Measurements from ENCODE around the gene UNC93A.
"Not testable (repeated sequence)": the region's sequence is repeated elsewhere in the genome, so short reads cannot be mapped to it uniquely, and the experiment has no call there.

UNC93A gene

GRCh38 chr6:167304912-167305311 lies 13.8 kb downstream of the UNC93A start:
- no peak for DNase-seq (ENCODE audit: low spot score in 2 of 2)
- H3K9me3 ChIP-seq = no peaks in the 10 kb centered on the region
- H3K36me3 ChIP-seq (replicated peaks) = no peaks in the 10 kb centered on the region
- in situ Hi-C loops (cut with MboI; ENCODE audit: low sequenced_read_pairs) = no loop called here
- H3K4me1 ChIP-seq = no peaks in the 10 kb centered on the region
- H3K27me3 ChIP-seq (ENCODE audit: low read depth) = no peaks in the 10 kb centered on the region
- H3K4me3 ChIP-seq = no peak overlapping the region

- in situ Hi-C loops (cut with MboI; ENCODE audit: low sequenced_read_pairs) = no loop called here
- Histone ChIP-seq H3K27me3 (ENCODE audit: low read depth) (no peaks in the 10 kb centered on the region), H3K36me3 (replicated peaks) (no peaks in the 10 kb centered on the region), H3K9me3 (no peaks in the 10 kb centered on the region), H3K4me3 (no peak overlapping the region), H3K4me1 (no peaks in the 10 kb centered on the region)
- no peak for DNase-seq (ENCODE audit: low spot score in 2 of 2)
Observed at GRCh38 chr6:167305796-167306195, 14.7 kb downstream of the UNC93A start.

- no peak overlapping the region for H3K4me3 ChIP-seq
- no peaks in the 10 kb centered on the region for H3K4me1 ChIP-seq
- no peak for DNase-seq (ENCODE audit: low spot score in 2 of 2)
- no peaks in the 10 kb centered on the region for H3K27me3 ChIP-seq (ENCODE audit: low read depth)
- in situ Hi-C loops (cut with MboI; ENCODE audit: low sequenced_read_pairs) = no loop called here
- no peaks in the 10 kb centered on the region for H3K9me3 ChIP-seq
- no peaks in the 10 kb centered on the region for H3K36me3 ChIP-seq (replicated peaks)
Observed at GRCh38 chr6:167306401-167306998, 15.4 kb downstream of the UNC93A start.

GRCh38 chr6:167307342-167307955 lies 16.3 kb downstream of the UNC93A start:
- H3K36me3 ChIP-seq (replicated peaks) = no peaks in the 10 kb centered on the region
- no peaks in the 10 kb centered on the region for H3K27me3 ChIP-seq (ENCODE audit: low read depth)
- H3K9me3 ChIP-seq = no peaks in the 10 kb centered on the region
- no peak overlapping the region for H3K4me3 ChIP-seq
- H3K4me1 ChIP-seq = no peaks in the 10 kb centered on the region
- in situ Hi-C loops (cut with MboI; ENCODE audit: low sequenced_read_pairs) = no loop called here
- DNase-seq (ENCODE audit: low spot score in 2 of 2) = no peak

GRCh38 chr6:167308207-167308606 lies 17.1 kb downstream of the UNC93A start:
- in situ Hi-C loops (cut with MboI; ENCODE audit: low sequenced_read_pairs) = no loop called here

GRCh38 chr6:167309355-167310192 lies 18.5 kb downstream of the UNC93A start:
- H3K4me3 ChIP-seq; H3K36me3 ChIP-seq (replicated peaks); H3K4me1 ChIP-seq; DNase-seq (ENCODE audit: low spot score in 2 of 2); H3K27me3 ChIP-seq (ENCODE audit: low read depth); H3K9me3 ChIP-seq; in situ Hi-C loops (cut with MboI; ENCODE audit: low sequenced_read_pairs): not testable (repeated sequence)

More at GRCh38 chr6:167308207-167308606, 17.1 kb downstream of the UNC93A start:
- Histone ChIP-seq H3K36me3 (replicated peaks) (no peaks in the 10 kb centered on the region), H3K4me3 (no peak overlapping the region), H3K4me1 (no peaks in the 10 kb centered on the region), H3K9me3 (no peaks in the 10 kb centered on the region), H3K27me3 (ENCODE audit: low read depth) (no peaks in the 10 kb centered on the region)
- no peak for DNase-seq (ENCODE audit: low spot score in 2 of 2)

GRCh38 chr6:167311286-167311685 lies 20.2 kb downstream of the UNC93A start:
- DNase-seq (ENCODE audit: low spot score in 2 of 2) = no peak
- H3K4me3 ChIP-seq = no peak overlapping the region
- H3K36me3 ChIP-seq (replicated peaks) = no peaks in the 10 kb centered on the region
- H3K27me3 ChIP-seq (ENCODE audit: low read depth) = no peaks in the 10 kb centered on the region
- no peaks in the 10 kb centered on the region for H3K9me3 ChIP-seq
- H3K4me1 ChIP-seq = no peaks in the 10 kb centered on the region
- in situ Hi-C loops (cut with MboI; ENCODE audit: low sequenced_read_pairs) = no loop called here

GRCh38 chr6:167311691-167312090 lies 20.6 kb downstream of the UNC93A start:
- in situ Hi-C loops (cut with MboI; ENCODE audit: low sequenced_read_pairs); H3K36me3 ChIP-seq (replicated peaks); DNase-seq (ENCODE audit: low spot score in 2 of 2); H3K4me3 ChIP-seq; H3K4me1 ChIP-seq; H3K9me3 ChIP-seq; H3K27me3 ChIP-seq (ENCODE audit: low read depth): not testable (repeated sequence)

- no peaks in the 10 kb centered on the region for H3K9me3 ChIP-seq
- no peaks in the 10 kb centered on the region for H3K27me3 ChIP-seq (ENCODE audit: low read depth)
- H3K4me3 ChIP-seq = no peak overlapping the region
- no peaks in the 10 kb centered on the region for H3K4me1 ChIP-seq
- no peak for DNase-seq (ENCODE audit: low spot score in 2 of 2)
- H3K36me3 ChIP-seq (replicated peaks) = no peaks in the 10 kb centered on the region
- in situ Hi-C loops (cut with MboI; ENCODE audit: low sequenced_read_pairs) = no loop called here
Observed at GRCh38 chr6:167314180-167314821, 23.2 kb downstream of the UNC93A start.

GRCh38 chr6:167317172-167317571 lies 26.1 kb downstream of the UNC93A start:
- in situ Hi-C loops (cut with MboI; ENCODE audit: low sequenced_read_pairs) = no loop called here
- Histone ChIP-seq H3K36me3 (replicated peaks) (no peaks in the 10 kb centered on the region), H3K27me3 (ENCODE audit: low read depth) (no peaks in the 10 kb centered on the region)

GRCh38 chr6:167318354-167318753 lies 27.2 kb downstream of the UNC93A start:
- H3K9me3 ChIP-seq; H3K4me3 ChIP-seq; H3K4me1 ChIP-seq; H3K27me3 ChIP-seq (ENCODE audit: low read depth); in situ Hi-C loops (cut with MboI; ENCODE audit: low sequenced_read_pairs); DNase-seq (ENCODE audit: low spot score in 2 of 2); H3K36me3 ChIP-seq (replicated peaks): not testable (repeated sequence)

More at GRCh38 chr6:167317172-167317571, 26.1 kb downstream of the UNC93A start:
- Histone ChIP-seq H3K4me1 (no peaks in the 10 kb centered on the region), H3K9me3 (no peaks in the 10 kb centered on the region), H3K4me3 (no peak overlapping the region)
- no peak for DNase-seq (ENCODE audit: low spot score in 2 of 2)

- H3K4me1 ChIP-seq; H3K36me3 ChIP-seq (replicated peaks); in situ Hi-C loops (cut with MboI; ENCODE audit: low sequenced_read_pairs); H3K27me3 ChIP-seq (ENCODE audit: low read depth); DNase-seq (ENCODE audit: low spot score in 2 of 2); H3K4me3 ChIP-seq; H3K9me3 ChIP-seq: not testable (repeated sequence)
Observed at GRCh38 chr6:167318856-167319255, 27.7 kb downstream of the UNC93A start.

GRCh38 chr6:167319856-167320753 lies 29.0 kb downstream of the UNC93A start:
- in situ Hi-C loops (cut with MboI; ENCODE audit: low sequenced_read_pairs); H3K36me3 ChIP-seq (replicated peaks); H3K27me3 ChIP-seq (ENCODE audit: low read depth); H3K9me3 ChIP-seq; H3K4me1 ChIP-seq; DNase-seq (ENCODE audit: low spot score in 2 of 2); H3K4me3 ChIP-seq: not testable (repeated sequence)
